Pancreas (tissue), 10 donors: ENCODE results near the gene HOXA13. TPM values are rescaled to one million over a fixed set of nuclear protein-coding genes. Genes with fewer than 3 reads are reported as not detected.

Experiments used
- ATAC-seq, 4 donors: fragments of 200-7000 bp; cut with Tn5 transposase; one replicate each; pipeline versions ENCODE4 v1.8.0 to v1.9.1; 2020; ENCODE audit warnings: mild to moderate bottlenecking in 4 of 4, moderate library complexity in 4 of 4
- DNase-seq, 6 donors: peaks; one replicate each; pipeline ENCODE4 v3.0.0-alpha.2; 2020
- FAIRE-seq: peaks from 2 replicates; lab custom pipeline; 2012; peaks lifted over from hg19 to GRCh38; lab: Jason Lieb, UNC
- H3K27ac ChIP-seq, 4 donors: fragments of 200-600 bp; sonication (generic); 1 replicate in 3 of 4; 2 replicates in 1 of 4; pipeline versions ENCODE4 v1.5.0 to v1.8.0; 2020
- H3K27me3 ChIP-seq, 4 donors: fragments of 200-600 bp; one replicate each; pipeline ENCODE4 v1.8.0; 2021
- H3K36me3 ChIP-seq, 3 donors: fragments of 200-600 bp; sonication (generic) in 1 of 3; one replicate each; pipeline versions ENCODE4 v1.5.0 to v1.8.0; 2020 to 2021
- H3K4me1 ChIP-seq, 3 donors: fragments of 200-600 bp; one replicate each; pipeline ENCODE4 v1.8.0; 2021
- H3K4me3 ChIP-seq, 4 donors: fragments of 200-600 bp; sonication (generic) in 2 of 4; one replicate each; pipeline versions ENCODE4 v1.5.0 to v1.8.0; 2020 to 2021
- H3K9me3 ChIP-seq, 4 donors: fragments of 200-600 bp; one replicate each; pipeline ENCODE4 v1.8.0; 2021
- WGBS, 2 donors: extraction: QIAGEN DNeasy Blood & Tissue Kit; methylation state at CpG; one replicate each; pipeline ENCODE4 v1.1.7; 2013; 5-methylcytosine and 5-hydroxymethylcytosine counted together
- intact Hi-C, 3 donors: fragments of 100-400 bp; cut with DNase I; formaldehyde crosslinking; loops; one replicate each; pipeline versions ENCODE4 v1.11.1 to v1.14.2; 2022
- polyA plus RNA-seq, 2 donors: library from polyadenylated mRNA; stranded (reverse); fragments of 200-250 nt; gene quantifications; one replicate each; pipeline ENCODE4 v1.2.3, GENCODE V29; 2013
- total RNA-seq, 6 donors: library from RNA; stranded (reverse); fragmentation: NEBNext Ultra II Directional in 4 of 6; extraction: Animal tissue kit (Norgen Biotek cat#: 25700) in 4 of 6; gene quantifications; one replicate each; pipeline versions ENCODE4 v1.2.1 to v1.2.4, GENCODE V29; 2021 to 2023
- TF ChIP-seq, protein P1 (sequence below), 4 donors: fragments of 200-600 bp; sonication (generic) in 3 of 4; IDR thresholded peaks; one replicate each; pipeline versions ENCODE4 v1.5.0 to v1.8.0; 2021; ENCODE audit warnings: antibody characterized with exemption in 4 of 4
- donor health status: healthy with polysubstance abuse.
- donor health status: DM: no; HTN: no; CAD: no; lungs with moderate emphysema.
- donor health status: DM: no; HTN: no; CAD: no.
- donor health status: control.
- donor health status: control.
- donor health status: Bipolar disorder and iron deficiency.
- donor health status: DM: yes; HTN: yes; CAD: no.
- donor health status: DM: no; HTN: no; CAD: no.
- donor health status: DM: no; HTN: no; CAD: no.
- donor health status: DM: yes; HTN: yes; CAD: no.

Gene HOXA13
- total and polyA plus RNA-seq, 8 donors: 0.03 TPM; not detected in 7

DNA sequence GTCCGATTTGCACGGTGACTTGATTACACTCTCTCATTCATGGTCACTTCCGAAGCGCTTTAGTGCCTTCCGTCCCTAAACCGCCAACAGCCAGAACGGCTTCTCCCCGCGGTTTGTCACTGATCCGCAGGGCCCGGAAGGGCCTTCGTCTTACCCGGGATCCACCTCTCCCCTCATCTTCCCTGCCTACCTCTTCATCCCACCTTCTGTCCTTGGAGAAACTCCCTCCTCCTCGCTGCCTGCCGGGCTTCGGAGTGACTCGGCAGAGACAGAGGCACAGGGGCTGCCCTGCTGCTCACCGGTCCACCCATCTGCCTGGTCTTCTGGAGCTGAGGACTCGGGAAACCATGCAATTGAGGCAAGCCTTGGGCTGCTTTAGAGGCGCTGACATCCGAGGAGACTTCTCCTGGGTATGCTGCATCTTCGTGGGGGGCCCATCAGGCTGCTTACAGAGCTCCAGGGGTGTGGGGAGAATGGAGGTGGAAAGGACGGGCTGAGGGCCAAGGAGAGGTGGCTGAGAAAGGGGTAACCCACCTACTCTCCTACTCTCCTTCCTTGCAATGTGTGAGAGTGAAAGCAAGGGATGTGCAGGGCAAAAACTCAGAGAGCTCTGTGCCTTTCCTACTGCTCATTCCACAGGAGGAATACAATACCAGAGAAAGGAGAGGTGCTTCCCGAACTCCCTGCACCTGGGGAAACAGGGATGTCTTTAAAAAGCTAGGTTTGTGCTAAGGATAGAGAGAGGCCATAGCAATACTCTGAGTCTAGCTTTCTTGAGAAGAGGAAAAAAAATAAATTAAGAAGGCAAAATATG lies 13.8 kb downstream of the HOXA13 start:
- Histone ChIP-seq H3K9me3 (no peaks in the 10 kb centered on the region), H3K4me3 (no peak overlapping the region), H3K27ac (no peak overlapping the region), H3K4me1 (peaks cover 0 to 9% (median 0%) of the 10 kb centered on the region in 3 donors), H3K27me3 (peaks cover 0 to 85% (median 23%) of the 10 kb centered on the region in 4 donors), H3K36me3 (no peaks in the 10 kb centered on the region)
- WGBS, 2 donors: 8 to 9% methylated on average over 24 of the region's 24 CpGs
- DNase-seq (peak in 5 of 6 donors; percentile 3 to 51 (median 9)), ATAC-seq (no peak), FAIRE-seq (no peak)
- intact Hi-C loops: no loop called here
- TF ChIP-seq, protein P1, sequence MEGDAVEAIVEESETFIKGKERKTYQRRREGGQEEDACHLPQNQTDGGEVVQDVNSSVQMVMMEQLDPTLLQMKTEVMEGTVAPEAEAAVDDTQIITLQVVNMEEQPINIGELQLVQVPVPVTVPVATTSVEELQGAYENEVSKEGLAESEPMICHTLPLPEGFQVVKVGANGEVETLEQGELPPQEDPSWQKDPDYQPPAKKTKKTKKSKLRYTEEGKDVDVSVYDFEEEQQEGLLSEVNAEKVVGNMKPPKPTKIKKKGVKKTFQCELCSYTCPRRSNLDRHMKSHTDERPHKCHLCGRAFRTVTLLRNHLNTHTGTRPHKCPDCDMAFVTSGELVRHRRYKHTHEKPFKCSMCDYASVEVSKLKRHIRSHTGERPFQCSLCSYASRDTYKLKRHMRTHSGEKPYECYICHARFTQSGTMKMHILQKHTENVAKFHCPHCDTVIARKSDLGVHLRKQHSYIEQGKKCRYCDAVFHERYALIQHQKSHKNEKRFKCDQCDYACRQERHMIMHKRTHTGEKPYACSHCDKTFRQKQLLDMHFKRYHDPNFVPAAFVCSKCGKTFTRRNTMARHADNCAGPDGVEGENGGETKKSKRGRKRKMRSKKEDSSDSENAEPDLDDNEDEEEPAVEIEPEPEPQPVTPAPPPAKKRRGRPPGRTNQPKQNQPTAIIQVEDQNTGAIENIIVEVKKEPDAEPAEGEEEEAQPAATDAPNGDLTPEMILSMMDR (IDR thresholded peaks at IDR 0.05): no peak

DNA sequence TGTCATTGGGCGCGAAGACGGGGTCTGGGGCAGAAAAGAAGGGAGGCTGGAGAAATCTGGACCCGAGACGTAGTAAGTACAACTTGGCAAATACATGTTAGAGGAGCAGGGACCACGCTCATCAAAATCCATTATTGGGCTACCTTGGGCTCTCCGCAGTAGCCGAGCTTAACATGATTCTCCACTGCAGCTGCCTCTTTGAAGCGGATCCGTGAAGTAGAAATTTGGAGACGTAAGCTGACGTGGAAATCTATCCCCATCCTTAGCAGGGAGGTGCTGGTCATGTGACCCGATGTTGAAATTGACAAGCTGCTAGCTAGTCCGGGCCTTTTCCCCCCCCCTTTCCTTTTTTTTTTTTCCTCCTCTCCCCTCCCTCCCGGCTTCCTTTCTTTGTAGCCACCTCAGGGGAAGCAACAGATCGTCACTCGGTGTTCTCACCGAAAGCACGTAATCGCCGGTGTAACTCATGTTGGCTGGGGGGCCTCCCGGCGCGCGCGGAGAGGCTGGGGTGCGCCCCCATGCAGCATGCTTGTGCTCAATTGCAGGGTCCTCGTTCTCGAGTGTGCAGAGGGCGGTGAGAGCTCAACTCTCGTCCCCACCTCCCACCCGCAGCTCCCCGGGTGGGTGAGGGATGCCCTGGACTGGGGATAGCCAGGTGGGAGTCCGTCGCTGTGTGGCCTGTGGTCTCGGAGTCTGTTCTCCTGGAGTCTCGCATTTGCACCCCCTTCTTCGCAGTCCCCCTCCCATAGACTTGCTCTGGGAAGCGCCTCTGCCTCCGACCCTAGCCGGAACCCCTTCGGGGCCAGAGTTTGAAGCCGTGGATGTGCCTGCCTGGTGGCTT lies 14.7 kb downstream of the HOXA13 start, which contains the start of gene HOXA11:
Gene HOXA11 (minus strand): TSS at position 220 of the 841 bp plus-strand sequence. CDS start 88 bp downstream, at position 132.
- H3K9me3 ChIP-seq: no peaks in the 10 kb centered on the region
- peaks cover 0 to 9% (median 0%) of the 10 kb centered on the region in 3 donors for H3K4me1 ChIP-seq
- H3K27me3 ChIP-seq: peaks cover 0 to 84% (median 19%) of the 10 kb centered on the region in 4 donors
- H3K36me3 ChIP-seq: no peaks in the 10 kb centered on the region
- ATAC-seq (no peak), DNase-seq (peak in 4 of 6 donors; percentile 7 to 50 (median 12)), FAIRE-seq (no peak)
- no peak within 1 kb of the TSS for H3K27ac ChIP-seq
- intact Hi-C loops: no loop called here
- 12% methylated on average over 40 to 43 of the region's 43 CpGs for WGBS, 2 donors
- TF ChIP-seq, protein P1 (IDR thresholded peaks at IDR 0.05): no peak
- peak within 1 kb of the TSS in 1 of 4 donors; percentile 38 for H3K4me3 ChIP-seq

DNA sequence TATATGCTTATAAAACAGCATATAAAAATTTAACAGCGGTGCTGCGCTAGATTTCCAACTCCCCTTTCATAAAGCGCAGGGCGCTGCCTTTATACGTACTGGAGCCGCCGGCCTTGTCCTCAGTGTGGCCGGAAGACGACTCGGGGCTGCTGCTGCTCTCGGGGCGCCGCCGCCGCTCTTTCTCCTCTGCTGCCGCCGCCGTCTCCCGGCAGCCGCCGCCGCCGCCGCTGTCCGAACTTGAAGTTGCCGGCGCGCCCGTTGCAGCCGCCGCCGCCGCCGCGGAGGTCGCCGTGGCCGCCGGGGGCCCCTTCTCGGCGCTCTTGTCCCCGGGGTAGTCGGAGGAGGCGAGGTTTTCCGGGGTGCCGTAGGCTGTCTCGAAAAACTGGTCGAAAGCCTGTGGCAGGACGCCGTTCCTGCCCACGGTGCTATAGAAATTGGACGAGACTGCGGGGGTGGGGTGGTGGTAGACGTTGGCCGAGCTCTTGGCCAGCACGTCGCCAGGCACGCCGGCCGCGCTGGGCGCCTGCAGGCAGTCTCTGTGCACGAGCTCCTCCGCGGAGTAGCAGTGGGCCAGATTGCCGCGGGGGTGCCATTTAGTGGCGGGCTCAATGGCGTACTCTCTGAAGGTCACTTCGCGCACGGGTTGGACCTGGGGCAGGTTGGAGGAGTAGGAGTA lies 15.4 kb downstream of the HOXA13 start:
- ATAC-seq: peak in 2 of 4 donors; percentile 24 to 41
- intact Hi-C loops: no loop called here
- H3K9me3 ChIP-seq: no peaks in the 10 kb centered on the region
- peaks cover 0 to 12% (median 0%) of the 10 kb centered on the region in 3 donors for H3K4me1 ChIP-seq
- peak in 5 of 6 donors; percentile 10 to 72 (median 19) for DNase-seq
- peak overlapping the region in 1 of 4 donors; percentile 38 for H3K4me3 ChIP-seq
- TF ChIP-seq, protein P1 (IDR thresholded peaks at IDR 0.05): no peak
- FAIRE-seq: no peak
- H3K27me3 ChIP-seq: peaks cover 0 to 86% (median 24%) of the 10 kb centered on the region in 4 donors
- H3K27ac ChIP-seq: no peak overlapping the region
- WGBS, 2 donors: 5% methylated on average over 48 to 72 of the region's 72 CpGs
- no peaks in the 10 kb centered on the region for H3K36me3 ChIP-seq

DNA sequence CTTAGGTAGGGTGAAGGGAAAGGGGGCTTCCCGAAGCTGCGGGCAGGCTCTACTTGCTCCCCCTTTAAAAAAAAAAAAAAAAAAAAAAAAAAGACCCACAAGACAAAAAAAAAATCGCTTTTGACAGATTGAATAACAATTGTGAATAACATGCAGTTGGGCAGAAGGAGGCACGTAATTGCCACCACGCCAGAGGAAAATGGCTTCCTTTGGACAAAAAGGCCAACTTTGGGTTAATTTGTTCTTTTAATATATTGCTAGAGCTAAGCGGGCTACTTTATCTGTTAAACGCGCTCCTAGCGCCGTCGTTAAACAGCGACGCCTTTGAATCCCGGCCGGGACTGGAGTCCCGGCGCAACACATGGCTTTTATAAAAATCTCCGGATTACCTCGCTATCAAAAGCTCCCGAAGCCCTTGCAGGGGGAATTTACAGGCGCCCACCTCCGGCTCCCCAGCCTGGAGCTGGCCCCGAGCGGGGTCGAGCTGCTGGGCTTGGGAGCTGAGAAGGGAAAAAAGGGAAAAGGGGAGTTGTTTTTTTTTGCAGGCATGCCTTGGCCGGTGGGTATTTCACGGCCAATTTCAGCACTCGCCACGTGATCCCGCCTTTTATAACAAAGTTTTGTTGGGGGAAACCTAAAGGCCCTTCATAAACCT lies 16.1 kb downstream of the HOXA13 start:
- Histone ChIP-seq H3K27ac (no peak overlapping the region), H3K9me3 (no peaks in the 10 kb centered on the region), H3K4me3 (peak overlapping the region in 1 of 4 donors; percentile 38), H3K4me1 (peaks cover 0 to 12% (median 0%) of the 10 kb centered on the region in 3 donors), H3K27me3 (peaks cover 0 to 88% (median 25%) of the 10 kb centered on the region in 4 donors), H3K36me3 (no peaks in the 10 kb centered on the region)
- TF ChIP-seq, protein P1 (IDR thresholded peaks at IDR 0.05): no peak
- 9% methylated on average over 30 of the region's 30 CpGs for WGBS, 2 donors
- intact Hi-C loops: no loop called here
- DNase-seq: peak in 4 of 6 donors; percentile 3 to 52 (median 8)
- ATAC-seq: no peak
- no peak for FAIRE-seq
